Stimulated activated CD4-positive, alpha-beta T cell treated with anti-CD3 and anti-CD28 coated beads, TNF-alpha, amount 100 ng/mL, for 1 hour (primary cell): ENCODE measurements around the gene NARF.
"Not testable (repeated sequence)": the region's sequence is repeated elsewhere in the genome, so short reads cannot be mapped to it uniquely, and the experiment has no call there.

Source experiments
- DNase-seq, 3 donors: peaks; one replicate each; pipeline ENCODE4 v3.0.0-alpha.2; 2020; ENCODE audit warnings: low read depth in 3 of 3, low spot score in 1 of 3

NARF gene

DNA sequence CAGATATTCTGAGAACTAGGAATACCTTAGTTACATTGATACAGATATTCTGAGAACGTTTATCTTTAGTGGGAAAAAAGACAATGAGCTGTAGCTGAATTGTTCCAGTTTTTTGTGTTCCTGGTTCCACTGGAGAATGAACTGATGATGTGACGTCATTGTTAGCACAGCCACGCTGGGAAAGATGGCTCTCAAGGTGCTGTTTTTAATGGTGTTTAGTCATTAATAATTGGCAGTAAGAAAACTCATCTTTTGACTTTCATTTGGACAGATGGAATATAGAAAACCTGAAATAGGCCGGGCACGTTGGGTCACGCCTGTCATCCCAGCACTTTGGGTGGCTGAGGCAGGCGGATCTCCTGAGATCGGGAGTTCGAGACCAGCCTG, 71.4 kb downstream of the NARF start:
- no peak for DNase-seq

DNA sequence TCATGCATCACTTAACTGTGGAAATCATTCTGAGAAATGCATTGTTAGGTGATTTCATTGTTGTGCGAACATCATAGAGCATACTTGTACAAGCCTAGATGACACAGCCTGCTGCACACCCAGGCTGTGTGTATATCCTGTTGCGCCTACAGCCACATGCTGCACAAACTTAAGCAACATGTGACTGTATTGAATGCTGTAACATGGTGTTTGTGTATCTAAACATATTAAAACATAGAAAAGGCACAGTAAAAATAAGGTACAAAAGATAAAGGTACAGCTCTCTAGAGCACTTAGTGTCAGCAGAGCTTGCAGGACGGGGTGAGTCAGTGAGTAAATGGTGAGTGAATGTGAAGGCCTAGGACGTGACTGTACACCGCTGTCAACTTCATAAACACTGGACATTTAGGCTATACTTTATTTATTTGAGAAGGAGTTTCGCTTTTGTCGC, 72.9 kb downstream of the NARF start:
- no peak for DNase-seq

DNA sequence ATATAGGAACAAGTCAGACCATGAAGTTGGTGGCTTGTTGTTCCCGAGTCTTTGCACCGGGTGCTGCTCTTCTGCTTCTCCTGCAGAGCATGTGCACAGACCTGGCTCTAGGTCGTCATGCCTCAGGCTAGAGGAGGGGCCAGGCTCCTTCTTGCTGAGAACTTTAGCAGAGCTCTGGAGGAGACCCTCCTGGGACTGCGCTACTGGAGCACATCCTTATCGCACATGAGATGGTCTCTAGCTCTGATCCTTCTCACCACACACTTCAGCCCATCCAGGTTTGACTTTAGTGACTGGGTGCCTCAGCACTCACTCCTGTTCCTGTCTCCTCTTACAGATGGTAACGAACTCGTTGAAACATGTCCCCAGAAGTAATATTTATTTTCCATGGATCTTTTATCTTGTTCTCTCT, 75.9 kb downstream of the NARF start:
- no peak for DNase-seq

DNA sequence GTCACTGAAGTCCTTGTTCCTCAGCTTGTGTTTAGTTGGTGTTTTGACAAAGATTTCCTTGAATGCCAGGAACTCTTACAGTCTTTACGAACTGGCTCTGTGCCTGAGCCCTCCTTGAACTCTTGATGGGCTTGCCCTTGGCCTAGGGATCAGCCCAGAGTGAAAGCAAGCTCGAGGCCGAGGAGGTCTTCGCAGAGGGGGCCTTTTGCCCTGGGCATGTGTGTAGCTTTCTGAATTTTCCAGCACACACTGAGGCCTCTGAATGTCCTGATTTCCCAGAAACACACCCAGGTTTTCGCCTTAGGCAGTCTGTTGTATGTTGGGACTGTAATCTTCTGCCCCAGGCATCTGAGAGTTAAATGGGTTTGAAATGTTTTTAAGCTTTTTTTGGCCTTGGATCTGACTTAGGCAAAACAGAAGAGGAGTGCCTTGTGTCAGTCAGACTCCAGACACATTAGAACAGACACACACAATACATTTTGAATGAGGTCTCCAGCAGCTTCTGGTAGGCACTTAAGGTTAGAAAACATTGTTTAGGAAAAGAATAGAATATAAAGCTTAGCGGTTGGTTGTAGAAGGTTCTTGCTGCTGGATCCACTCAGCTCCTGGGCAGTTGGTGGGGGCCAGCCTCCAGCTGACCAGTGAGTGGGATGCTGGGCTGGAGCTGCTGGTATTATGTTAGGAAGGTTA, 78.1 kb downstream of the NARF start:
- DNase-seq = no peak

DNA sequence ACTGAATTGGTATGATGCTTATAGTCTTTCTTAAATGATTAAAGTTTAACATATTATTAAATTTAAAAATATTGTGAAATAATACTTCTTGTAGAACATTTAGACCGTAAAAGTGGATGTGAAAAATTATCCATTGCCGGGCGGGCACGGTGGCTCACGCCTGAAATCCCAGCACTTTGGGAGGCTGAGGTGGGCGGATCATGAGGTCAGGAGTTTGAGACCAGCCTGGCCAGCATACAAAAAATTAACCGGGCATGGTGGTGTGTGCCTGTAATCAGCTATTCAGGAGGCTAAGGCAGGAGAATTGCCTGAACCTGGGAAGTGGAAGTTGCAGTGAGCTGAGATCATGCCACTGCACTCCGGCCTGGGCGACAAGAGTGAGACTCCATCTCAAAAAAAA, 78.7 kb downstream of the NARF start:
- not testable (repeated sequence) for DNase-seq

DNA sequence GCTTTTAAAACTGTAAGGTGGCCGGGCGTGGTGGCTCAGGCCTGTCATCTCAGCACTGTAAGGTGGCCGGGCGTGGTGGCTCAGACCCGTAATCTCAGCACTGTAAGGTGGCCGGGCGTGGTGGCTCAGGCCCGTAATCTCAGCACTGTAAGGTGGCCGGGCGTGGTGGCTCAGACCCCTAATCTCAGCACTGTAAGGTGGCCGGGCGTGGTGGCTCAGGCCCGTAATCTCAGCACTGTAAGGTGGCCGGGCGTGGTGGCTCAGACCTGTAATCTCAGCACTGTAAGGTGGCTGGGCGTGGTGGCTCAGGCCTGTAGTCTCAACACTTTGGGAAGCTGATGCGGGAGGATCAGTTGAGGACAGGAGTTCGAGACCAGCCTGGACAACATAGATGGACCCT, 80.5 kb downstream of the NARF start:
- not testable (repeated sequence) for DNase-seq
